ENCODE data around the gene JCAD. TPM values are rescaled to one million over a fixed set of nuclear protein-coding genes. Genes with fewer than 3 reads are reported as not detected.

The JCAD gene
- total RNA-seq, 1 experiment from 2014 or later: 0.77 TPM

GRCh38 chr10:30019468-30019867 lies 39.9 kb downstream of the JCAD start:
- no peak for DNase-seq
- TF ChIP-seq, protein P1, sequence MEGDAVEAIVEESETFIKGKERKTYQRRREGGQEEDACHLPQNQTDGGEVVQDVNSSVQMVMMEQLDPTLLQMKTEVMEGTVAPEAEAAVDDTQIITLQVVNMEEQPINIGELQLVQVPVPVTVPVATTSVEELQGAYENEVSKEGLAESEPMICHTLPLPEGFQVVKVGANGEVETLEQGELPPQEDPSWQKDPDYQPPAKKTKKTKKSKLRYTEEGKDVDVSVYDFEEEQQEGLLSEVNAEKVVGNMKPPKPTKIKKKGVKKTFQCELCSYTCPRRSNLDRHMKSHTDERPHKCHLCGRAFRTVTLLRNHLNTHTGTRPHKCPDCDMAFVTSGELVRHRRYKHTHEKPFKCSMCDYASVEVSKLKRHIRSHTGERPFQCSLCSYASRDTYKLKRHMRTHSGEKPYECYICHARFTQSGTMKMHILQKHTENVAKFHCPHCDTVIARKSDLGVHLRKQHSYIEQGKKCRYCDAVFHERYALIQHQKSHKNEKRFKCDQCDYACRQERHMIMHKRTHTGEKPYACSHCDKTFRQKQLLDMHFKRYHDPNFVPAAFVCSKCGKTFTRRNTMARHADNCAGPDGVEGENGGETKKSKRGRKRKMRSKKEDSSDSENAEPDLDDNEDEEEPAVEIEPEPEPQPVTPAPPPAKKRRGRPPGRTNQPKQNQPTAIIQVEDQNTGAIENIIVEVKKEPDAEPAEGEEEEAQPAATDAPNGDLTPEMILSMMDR (conservative IDR thresholded peaks at IDR 0.05): no peak
- H3K79me1 ChIP-seq (ENCODE audit: insufficient read depth, low read depth, low read length, poor library complexity, severe bottlenecking): no peaks in the 10 kb centered on the region
- no peaks in the 10 kb centered on the region for H3K9me3 ChIP-seq (ENCODE audit: control insufficient read depth, low read depth, low read length)
- H2BK120ac ChIP-seq (ENCODE audit: low read depth, low read length, poor library complexity, severe bottlenecking): no peak overlapping the region
- no peak overlapping the region for H4K91ac ChIP-seq (ENCODE audit: insufficient read length, low read depth, low read length)
- H3T11ph ChIP-seq (ENCODE audit: low read length): no peak overlapping the region
- Mint-ChIP-seq H3K9me3 (no peaks in the 10 kb centered on the region), H3K36me3 (ENCODE audit: insufficient read depth in 1 of 3, low read depth in 3 of 3) (no peaks in the 10 kb centered on the region), H3K27me3 (ENCODE audit: low read depth) (no peaks in the 10 kb centered on the region; the same call in 1 of the 2 replicates), H3K4me3 (no peak overlapping the region), H3K27ac (no peak overlapping the region), H3K4me1 (0 out of 4 replicates have a peak, but pooled peaks cover 0 to 2% of the 10 kb centered on the region in 2 experiments)
- H3K4me2 ChIP-seq (ENCODE audit: insufficient read depth, insufficient read length, low read length): no peak overlapping the region
- H3K4me1 ChIP-seq (ENCODE audit: insufficient read depth, low read length): no peaks in the 10 kb centered on the region
- no peak overlapping the region for H4K5ac ChIP-seq (ENCODE audit: insufficient read length, low read depth, low read length)
- H3K23ac ChIP-seq (ENCODE audit: insufficient read length, low read depth, low read length): no peak overlapping the region
- no peak overlapping the region for H3K56ac ChIP-seq (ENCODE audit: insufficient read length, low read depth, low read length)
- no peak overlapping the region for H2BK15ac ChIP-seq (ENCODE audit: low read depth, low read length)
- H2AFZ ChIP-seq (ENCODE audit: low read length): no peak overlapping the region
- H2BK12ac ChIP-seq (ENCODE audit: insufficient read length, low read depth, low read length): no peak overlapping the region
- no peak overlapping the region for H4K8ac ChIP-seq (replicated peaks; ENCODE audit: insufficient read length, low read depth, low read length)
- no peak overlapping the region for H3K14ac ChIP-seq (ENCODE audit: insufficient read depth, low read length)
- H3K23me2 ChIP-seq (ENCODE audit: insufficient read length, low read depth, low read length, poor library complexity, severe bottlenecking): no peaks in the 10 kb centered on the region
- no peak overlapping the region for H2AK5ac ChIP-seq (ENCODE audit: insufficient read length, low read length)
- H3K4ac ChIP-seq (ENCODE audit: low read depth, low read length): no peak overlapping the region
- H2BK20ac ChIP-seq (ENCODE audit: low read depth, low read length, poor library complexity, severe bottlenecking): no peak overlapping the region
- H2BK5ac ChIP-seq (ENCODE audit: insufficient read length, low read length): no peak overlapping the region
- H3K18ac ChIP-seq (ENCODE audit: insufficient read length, low read depth, low read length): no peak overlapping the region
- no peaks in the 10 kb centered on the region for H3K79me2 ChIP-seq (ENCODE audit: insufficient read depth, low read length)
- H4K20me1 ChIP-seq (ENCODE audit: control insufficient read depth, insufficient read depth, insufficient read length): no peaks in the 10 kb centered on the region
- no peak overlapping the region for H3K27ac ChIP-seq (ENCODE audit: insufficient read length, low read depth, low read length)
- H3K9ac ChIP-seq (ENCODE audit: extremely low read depth, insufficient read length, low read length): no peak overlapping the region
- H3K27me3 ChIP-seq (ENCODE audit: insufficient read depth, low read length): no peaks in the 10 kb centered on the region
